ENCODE data around the gene SPPL2B.

Gene SPPL2B

GRCh38 chr19:2287585-2288337 is 40.7 kb upstream of the SPPL2B start:
- no peak; the same call in 1 of the 2 replicates for TF ChIP-seq POLR2AphosphoS5 (IDR thresholded peaks at IDR 0.05; ENCODE audit: low read depth, low read length)
- TF ChIP-seq POLR2A (IDR thresholded peaks at IDR 0.05; ENCODE audit: low read depth, low read length), result peak; percentile 50; the same call in 1 of the 2 replicates
- no peak for DNase-seq (ENCODE audit: insufficient read length, low spot score)
- no peak for FAIRE-seq

GRCh38 chr19:2288338-2288817 is 40.1 kb upstream of the SPPL2B start:
- FAIRE-seq, result no peak
- TF ChIP-seq POU2F2 (IDR thresholded peaks at IDR 0.05; ENCODE audit: low read depth, low read length) (no peak), PAX5 (IDR thresholded peaks at IDR 0.05; ENCODE audit: insufficient read depth, low read length, severe bottlenecking) (no peak), SPI1 (IDR thresholded peaks at IDR 0.05; ENCODE audit: low read depth, low read length) (no peak), POLR2AphosphoS5 (IDR thresholded peaks at IDR 0.05; ENCODE audit: low read depth, low read length) (no peak; the same call in 1 of the 2 replicates), TAF1 (IDR thresholded peaks at IDR 0.05; ENCODE audit: low read depth, low read length) (no peak), POLR2A (IDR thresholded peaks at IDR 0.05; ENCODE audit: low read depth, low read length) (no peak)

DNA sequence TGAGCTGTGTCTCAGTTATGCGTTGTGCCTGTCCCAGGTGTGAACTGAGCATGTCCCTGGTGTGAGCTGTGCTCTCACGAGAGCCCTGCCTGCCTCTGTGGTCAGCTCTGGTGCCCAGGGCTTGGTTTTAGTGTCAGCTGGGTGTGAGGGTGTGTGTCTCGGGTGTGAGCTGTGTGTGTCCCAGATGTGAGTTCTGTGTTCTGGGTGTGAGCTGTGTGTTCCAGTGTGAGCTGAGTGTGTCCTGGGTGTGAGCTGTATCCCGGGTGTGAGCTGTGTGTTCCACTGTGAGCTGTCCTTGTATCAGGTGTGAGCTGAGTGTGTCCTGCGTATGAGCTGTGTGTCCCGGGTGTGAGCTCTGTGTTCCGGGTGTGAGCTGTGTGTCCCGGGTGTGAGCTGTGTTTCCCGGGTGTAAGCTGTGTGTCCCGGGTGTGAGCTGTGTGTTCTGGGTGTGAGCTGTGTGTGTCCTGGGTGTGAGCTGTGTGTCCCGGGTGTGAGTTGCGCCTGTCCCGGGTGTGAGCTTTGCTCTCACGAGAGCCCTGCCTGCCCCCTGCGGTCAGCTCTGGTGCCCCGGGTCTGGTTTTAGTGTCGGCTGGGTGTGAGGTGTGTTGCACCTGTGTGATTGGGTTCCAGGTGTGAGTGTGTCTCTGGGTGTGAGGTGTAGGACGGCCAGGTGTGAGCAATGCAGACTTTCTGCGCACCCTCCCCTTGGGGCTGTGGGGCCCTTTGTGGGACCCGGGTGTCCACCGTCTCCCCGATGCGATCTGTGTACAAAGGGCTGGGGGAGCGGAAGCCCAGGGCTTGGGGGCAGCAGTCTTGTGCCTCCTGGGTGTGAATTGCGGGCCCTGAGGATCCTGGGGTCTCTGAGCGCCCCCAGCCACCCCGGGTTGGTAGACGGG is 39.4 kb upstream of the SPPL2B start:
- DNase-seq (ENCODE audit: insufficient read length, low spot score), result no peak
- FAIRE-seq, result peak; percentile 97

More at GRCh38 chr19:2288338-2288817, 40.1 kb upstream of the SPPL2B start:
- DNase-seq (ENCODE audit: insufficient read length, low spot score), result no peak

GRCh38 chr19:2289714-2290435 is 38.6 kb upstream of the SPPL2B start:
- peak; percentile 85 for TF ChIP-seq SPI1 (IDR thresholded peaks at IDR 0.05; ENCODE audit: low read depth, low read length)
- TF ChIP-seq POLR2A (IDR thresholded peaks at IDR 0.05; ENCODE audit: low read depth, low read length), result 0 out of 2 replicates have a peak, but pooled peaks have one; percentile 22
- TF ChIP-seq POU2F2 (IDR thresholded peaks at IDR 0.05; ENCODE audit: low read depth, low read length), result peak; percentile 79; the same call in 1 of the 2 replicates
- TF ChIP-seq POLR2AphosphoS5 (IDR thresholded peaks at IDR 0.05; ENCODE audit: low read depth, low read length), result no peak
- 0 out of 2 replicates have a peak, but pooled peaks have one; percentile 12 for TF ChIP-seq TAF1 (IDR thresholded peaks at IDR 0.05; ENCODE audit: low read depth, low read length)
- TF ChIP-seq PAX5 (IDR thresholded peaks at IDR 0.05; ENCODE audit: insufficient read depth, low read length, severe bottlenecking), result no peak
- DNase-seq (ENCODE audit: insufficient read length, low spot score), result peak; percentile 86
- no peak for FAIRE-seq

More for the DNA sequence above, 39.4 kb upstream of the SPPL2B start:
- no peak for TF ChIP-seq PAX5 (IDR thresholded peaks at IDR 0.05; ENCODE audit: insufficient read depth, low read length, severe bottlenecking)
- no peak for TF ChIP-seq POU2F2 (IDR thresholded peaks at IDR 0.05; ENCODE audit: low read depth, low read length)
- no peak for TF ChIP-seq SPI1 (IDR thresholded peaks at IDR 0.05; ENCODE audit: low read depth, low read length)
- no peak for TF ChIP-seq TAF1 (IDR thresholded peaks at IDR 0.05; ENCODE audit: low read depth, low read length)
- TF ChIP-seq POLR2A (IDR thresholded peaks at IDR 0.05; ENCODE audit: low read depth, low read length), result peak; percentile 57; the same call in 1 of the 2 replicates
- TF ChIP-seq POLR2AphosphoS5 (IDR thresholded peaks at IDR 0.05; ENCODE audit: low read depth, low read length), result 0 out of 2 replicates have a peak, but pooled peaks have one; percentile 4

DNA sequence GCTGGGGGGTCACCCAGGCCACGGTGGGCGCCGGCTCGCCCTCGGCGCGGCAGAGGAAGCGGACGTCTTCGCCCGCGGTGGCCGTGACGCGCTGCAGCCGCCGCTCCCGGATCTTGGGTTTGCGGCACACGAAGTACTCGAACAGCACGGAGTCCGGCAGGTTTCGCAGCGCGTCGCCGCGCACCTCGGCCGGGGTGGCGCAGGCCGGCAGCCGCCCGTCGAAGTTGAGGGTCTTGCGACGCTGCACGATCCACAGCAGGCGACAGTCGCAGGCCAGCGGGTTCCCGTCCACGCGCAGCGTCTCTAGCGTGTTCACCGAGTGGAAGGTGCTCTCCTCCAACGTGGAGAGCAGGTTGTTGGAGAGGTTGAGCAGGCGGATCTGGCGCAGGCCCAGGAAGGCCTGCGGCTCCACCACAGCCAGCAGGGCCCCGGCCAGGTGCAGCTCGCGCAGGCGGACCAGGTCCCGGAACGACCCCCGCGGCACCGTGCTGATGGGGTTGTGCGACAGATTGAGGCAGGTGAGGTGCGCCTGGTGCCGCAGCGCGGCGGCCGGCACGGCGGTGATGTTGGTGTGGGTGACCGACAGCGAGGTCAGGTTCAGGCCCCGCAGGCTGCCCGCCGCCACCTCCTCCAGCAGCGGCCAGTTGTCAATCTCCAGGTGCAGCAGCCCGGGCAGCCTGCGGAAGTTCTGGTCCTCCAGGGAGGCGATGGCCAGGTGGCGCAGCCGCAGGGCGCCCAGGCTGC is 37.9 kb upstream of the SPPL2B start:
- DNase-seq (ENCODE audit: insufficient read length, low spot score) (no peak), FAIRE-seq (no peak)
- TF ChIP-seq POLR2A (IDR thresholded peaks at IDR 0.05; ENCODE audit: low read depth, low read length) (peak; percentile 13; the same call in 1 of the 2 replicates), TAF1 (IDR thresholded peaks at IDR 0.05; ENCODE audit: low read depth, low read length) (no peak), POU2F2 (IDR thresholded peaks at IDR 0.05; ENCODE audit: low read depth, low read length) (no peak)

DNA sequence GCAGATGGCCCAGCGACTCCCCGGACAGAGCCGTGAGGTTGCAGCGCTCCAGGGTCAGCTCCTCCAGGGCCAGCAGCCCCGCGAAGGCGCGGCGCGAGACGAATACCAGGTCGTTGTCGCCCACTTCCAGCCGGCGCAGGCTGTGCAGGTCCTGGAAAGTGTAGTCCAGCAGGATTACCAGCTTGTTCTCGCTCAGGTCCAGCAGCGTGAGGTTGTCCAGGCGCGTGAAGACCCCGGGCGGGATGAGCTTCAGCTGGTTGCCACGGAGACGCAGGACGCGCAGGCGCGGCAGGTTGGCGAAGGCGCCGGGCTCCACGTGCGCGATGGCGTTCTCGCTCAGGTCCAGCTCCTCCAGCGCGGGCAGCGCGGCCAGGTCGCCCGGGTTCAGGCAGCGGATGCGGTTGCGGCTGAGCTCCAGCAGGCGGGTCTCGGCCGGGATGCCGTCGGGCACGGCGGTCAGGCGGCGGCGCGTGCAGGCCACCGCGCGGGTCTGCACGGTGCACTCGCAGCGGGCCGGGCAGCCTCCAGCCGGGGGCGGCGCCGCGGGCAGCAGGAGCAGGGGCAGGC is 37.2 kb upstream of the SPPL2B start:
- FAIRE-seq, result no peak
- no peak for DNase-seq (ENCODE audit: insufficient read length, low spot score)
- TF ChIP-seq POU2F2 (IDR thresholded peaks at IDR 0.05; ENCODE audit: low read depth, low read length) (no peak), POLR2AphosphoS5 (IDR thresholded peaks at IDR 0.05; ENCODE audit: low read depth, low read length) (no peak; the same call in 1 of the 2 replicates), TAF1 (IDR thresholded peaks at IDR 0.05; ENCODE audit: low read depth, low read length) (no peak), PAX5 (IDR thresholded peaks at IDR 0.05; ENCODE audit: insufficient read depth, low read length, severe bottlenecking) (no peak)

DNA sequence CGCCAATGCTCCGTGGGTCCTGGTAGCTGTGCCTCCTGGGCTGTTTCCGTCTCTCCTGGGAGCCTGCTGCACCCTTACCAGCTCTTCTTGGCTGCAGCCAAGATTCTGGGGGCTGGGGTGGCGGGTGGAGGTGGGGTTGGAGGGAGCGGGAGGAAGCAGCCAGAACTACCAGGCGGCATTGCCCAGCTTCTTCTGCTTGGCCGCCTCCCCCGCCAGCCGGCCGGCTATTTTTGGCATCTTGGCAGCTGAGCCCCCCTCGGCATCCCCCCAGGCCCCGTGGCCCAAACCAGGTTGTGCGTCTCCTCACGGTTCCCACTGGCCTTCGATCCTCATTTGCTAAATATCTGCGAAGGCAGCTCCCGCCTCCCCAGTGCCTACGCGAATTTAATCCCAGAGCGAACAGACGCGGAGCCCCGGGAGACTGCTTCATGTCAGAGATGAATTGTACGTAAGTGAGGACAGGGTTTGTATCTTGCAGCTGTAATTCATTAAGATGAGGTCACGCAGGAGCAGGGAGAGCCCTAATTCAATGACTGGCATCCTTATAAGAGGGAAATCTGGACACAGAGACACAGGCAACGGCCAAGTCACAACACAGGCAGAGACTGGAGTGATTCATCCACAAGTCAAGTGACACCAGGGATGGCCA is 33.7 kb upstream of the SPPL2B start:
- TF ChIP-seq SPI1 (IDR thresholded peaks at IDR 0.05; ENCODE audit: low read depth, low read length) (no peak), TAF1 (IDR thresholded peaks at IDR 0.05; ENCODE audit: low read depth, low read length) (no peak), POLR2AphosphoS5 (IDR thresholded peaks at IDR 0.05; ENCODE audit: low read depth, low read length) (no peak; the same call in 1 of the 2 replicates), POU2F2 (IDR thresholded peaks at IDR 0.05; ENCODE audit: low read depth, low read length) (no peak)
- no peak for FAIRE-seq

GRCh38 chr19:2296141-2296540 is 32.3 kb upstream of the SPPL2B start:
- no peak for FAIRE-seq
- TF ChIP-seq POLR2A (IDR thresholded peaks at IDR 0.05; ENCODE audit: low read depth, low read length), result no peak
- TF ChIP-seq SPI1 (IDR thresholded peaks at IDR 0.05; ENCODE audit: low read depth, low read length), result no peak
- TF ChIP-seq POLR2AphosphoS5 (IDR thresholded peaks at IDR 0.05; ENCODE audit: low read depth, low read length), result peak; percentile 23; the same call in 1 of the 2 replicates
- TF ChIP-seq TAF1 (IDR thresholded peaks at IDR 0.05; ENCODE audit: low read depth, low read length), result no peak
- TF ChIP-seq POU2F2 (IDR thresholded peaks at IDR 0.05; ENCODE audit: low read depth, low read length), result no peak
- DNase-seq (ENCODE audit: insufficient read length, low spot score), result no peak

More for the DNA sequence above, 33.7 kb upstream of the SPPL2B start:
- no peak for DNase-seq (ENCODE audit: insufficient read length, low spot score)

All from GM12891 (cell line).